GM18517 (cell line): Measurements from ENCODE around the gene TP53I11.

Experiments used
- ATAC-seq: cut with Tn5 transposase; IDR thresholded peaks from one replicate; pipeline ENCODE4 v1.9.1; 2021; ENCODE audit warnings: mild to moderate bottlenecking, moderate library complexity; ENCODE audit not compliant: unreplicated experiment

Gene TP53I11

GRCh38 chr11:44889266-44889665, 61.4 kb downstream of the TP53I11 start:
- no peak for ATAC-seq

GRCh38 chr11:44887636-44888035, 63.0 kb downstream of the TP53I11 start:
- ATAC-seq = no peak

GRCh38 chr11:44886790-44887140, 63.9 kb downstream of the TP53I11 start:
- no peak for ATAC-seq

GRCh38 chr11:44885919-44886789, 64.5 kb downstream of the TP53I11 start:
- no peak for ATAC-seq

GRCh38 chr11:44885065-44885810, 65.4 kb downstream of the TP53I11 start:
- ATAC-seq = no peak

GRCh38 chr11:44884056-44884455, 66.6 kb downstream of the TP53I11 start:
- ATAC-seq = no peak

- no peak for ATAC-seq
Measured at GRCh38 chr11:44883277-44883676, 67.4 kb downstream of the TP53I11 start.
